ENCODE measurements around the gene MRAS.

DNA sequence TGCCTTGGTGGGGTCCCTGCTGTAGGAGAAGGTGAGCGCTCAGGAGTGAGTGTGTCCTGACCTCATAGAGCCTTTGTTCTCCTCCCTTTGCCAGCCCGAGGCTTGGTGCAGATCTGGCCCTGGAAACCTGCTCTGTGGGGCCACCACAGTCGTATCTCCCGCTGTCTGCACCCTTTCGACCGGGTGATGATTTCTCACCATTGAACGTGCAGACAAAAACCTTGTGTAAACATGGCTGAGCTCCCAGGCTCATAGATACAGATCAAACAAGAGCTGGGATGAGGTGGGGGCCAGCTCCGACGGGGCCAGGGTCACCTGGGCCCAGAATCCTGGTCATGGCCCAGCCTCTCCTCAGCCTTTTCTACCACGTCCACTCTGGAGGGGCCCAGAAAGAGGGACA, 51.4 kb downstream of the MRAS start:
- TF ChIP-seq, protein P1, sequence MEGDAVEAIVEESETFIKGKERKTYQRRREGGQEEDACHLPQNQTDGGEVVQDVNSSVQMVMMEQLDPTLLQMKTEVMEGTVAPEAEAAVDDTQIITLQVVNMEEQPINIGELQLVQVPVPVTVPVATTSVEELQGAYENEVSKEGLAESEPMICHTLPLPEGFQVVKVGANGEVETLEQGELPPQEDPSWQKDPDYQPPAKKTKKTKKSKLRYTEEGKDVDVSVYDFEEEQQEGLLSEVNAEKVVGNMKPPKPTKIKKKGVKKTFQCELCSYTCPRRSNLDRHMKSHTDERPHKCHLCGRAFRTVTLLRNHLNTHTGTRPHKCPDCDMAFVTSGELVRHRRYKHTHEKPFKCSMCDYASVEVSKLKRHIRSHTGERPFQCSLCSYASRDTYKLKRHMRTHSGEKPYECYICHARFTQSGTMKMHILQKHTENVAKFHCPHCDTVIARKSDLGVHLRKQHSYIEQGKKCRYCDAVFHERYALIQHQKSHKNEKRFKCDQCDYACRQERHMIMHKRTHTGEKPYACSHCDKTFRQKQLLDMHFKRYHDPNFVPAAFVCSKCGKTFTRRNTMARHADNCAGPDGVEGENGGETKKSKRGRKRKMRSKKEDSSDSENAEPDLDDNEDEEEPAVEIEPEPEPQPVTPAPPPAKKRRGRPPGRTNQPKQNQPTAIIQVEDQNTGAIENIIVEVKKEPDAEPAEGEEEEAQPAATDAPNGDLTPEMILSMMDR (tag by site-specific recombination; IDR thresholded peaks at IDR 0.05) = no peak
- TF ChIP-seq, protein P2, sequence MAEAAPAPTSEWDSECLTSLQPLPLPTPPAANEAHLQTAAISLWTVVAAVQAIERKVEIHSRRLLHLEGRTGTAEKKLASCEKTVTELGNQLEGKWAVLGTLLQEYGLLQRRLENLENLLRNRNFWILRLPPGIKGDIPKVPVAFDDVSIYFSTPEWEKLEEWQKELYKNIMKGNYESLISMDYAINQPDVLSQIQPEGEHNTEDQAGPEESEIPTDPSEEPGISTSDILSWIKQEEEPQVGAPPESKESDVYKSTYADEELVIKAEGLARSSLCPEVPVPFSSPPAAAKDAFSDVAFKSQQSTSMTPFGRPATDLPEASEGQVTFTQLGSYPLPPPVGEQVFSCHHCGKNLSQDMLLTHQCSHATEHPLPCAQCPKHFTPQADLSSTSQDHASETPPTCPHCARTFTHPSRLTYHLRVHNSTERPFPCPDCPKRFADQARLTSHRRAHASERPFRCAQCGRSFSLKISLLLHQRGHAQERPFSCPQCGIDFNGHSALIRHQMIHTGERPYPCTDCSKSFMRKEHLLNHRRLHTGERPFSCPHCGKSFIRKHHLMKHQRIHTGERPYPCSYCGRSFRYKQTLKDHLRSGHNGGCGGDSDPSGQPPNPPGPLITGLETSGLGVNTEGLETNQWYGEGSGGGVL (tag by site-specific recombination; IDR thresholded peaks at IDR 0.05) = no peak
- no peak for TF ChIP-seq YY1 (tag by site-specific recombination; IDR thresholded peaks at IDR 0.05)
- no peak for TF ChIP-seq SP7 (tag by site-specific recombination; IDR thresholded peaks at IDR 0.05)
- TF ChIP-seq ZNF837 (tag by site-specific recombination; IDR thresholded peaks at IDR 0.05) = no peak
- TF ChIP-seq, protein P3, sequence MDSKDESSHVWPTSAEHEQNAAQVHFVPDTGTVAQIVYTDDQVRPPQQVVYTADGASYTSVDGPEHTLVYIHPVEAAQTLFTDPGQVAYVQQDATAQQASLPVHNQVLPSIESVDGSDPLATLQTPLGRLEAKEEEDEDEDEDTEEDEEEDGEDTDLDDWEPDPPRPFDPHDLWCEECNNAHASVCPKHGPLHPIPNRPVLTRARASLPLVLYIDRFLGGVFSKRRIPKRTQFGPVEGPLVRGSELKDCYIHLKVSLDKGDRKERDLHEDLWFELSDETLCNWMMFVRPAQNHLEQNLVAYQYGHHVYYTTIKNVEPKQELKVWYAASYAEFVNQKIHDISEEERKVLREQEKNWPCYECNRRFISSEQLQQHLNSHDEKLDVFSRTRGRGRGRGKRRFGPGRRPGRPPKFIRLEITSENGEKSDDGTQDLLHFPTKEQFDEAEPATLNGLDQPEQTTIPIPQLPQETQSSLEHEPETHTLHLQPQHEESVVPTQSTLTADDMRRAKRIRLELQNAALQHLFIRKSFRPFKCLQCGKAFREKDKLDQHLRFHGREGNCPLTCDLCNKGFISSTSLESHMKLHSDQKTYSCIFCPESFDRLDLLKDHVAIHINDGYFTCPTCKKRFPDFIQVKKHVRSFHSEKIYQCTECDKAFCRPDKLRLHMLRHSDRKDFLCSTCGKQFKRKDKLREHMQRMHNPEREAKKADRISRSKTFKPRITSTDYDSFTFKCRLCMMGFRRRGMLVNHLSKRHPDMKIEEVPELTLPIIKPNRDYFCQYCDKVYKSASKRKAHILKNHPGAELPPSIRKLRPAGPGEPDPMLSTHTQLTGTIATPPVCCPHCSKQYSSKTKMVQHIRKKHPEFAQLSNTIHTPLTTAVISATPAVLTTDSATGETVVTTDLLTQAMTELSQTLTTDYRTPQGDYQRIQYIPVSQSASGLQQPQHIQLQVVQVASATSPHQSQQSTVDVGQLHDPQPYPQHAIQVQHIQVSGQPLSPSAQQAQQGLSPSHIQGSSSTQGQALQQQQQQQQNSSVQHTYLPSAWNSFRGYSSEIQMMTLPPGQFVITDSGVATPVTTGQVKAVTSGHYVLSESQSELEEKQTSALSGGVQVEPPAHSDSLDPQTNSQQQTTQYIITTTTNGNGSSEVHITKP (tag by site-specific recombination; IDR thresholded peaks at IDR 0.05) = no peak
- no peak for TF ChIP-seq GLIS2 (tag by site-specific recombination; IDR thresholded peaks at IDR 0.05)
- TF ChIP-seq, protein P4, sequence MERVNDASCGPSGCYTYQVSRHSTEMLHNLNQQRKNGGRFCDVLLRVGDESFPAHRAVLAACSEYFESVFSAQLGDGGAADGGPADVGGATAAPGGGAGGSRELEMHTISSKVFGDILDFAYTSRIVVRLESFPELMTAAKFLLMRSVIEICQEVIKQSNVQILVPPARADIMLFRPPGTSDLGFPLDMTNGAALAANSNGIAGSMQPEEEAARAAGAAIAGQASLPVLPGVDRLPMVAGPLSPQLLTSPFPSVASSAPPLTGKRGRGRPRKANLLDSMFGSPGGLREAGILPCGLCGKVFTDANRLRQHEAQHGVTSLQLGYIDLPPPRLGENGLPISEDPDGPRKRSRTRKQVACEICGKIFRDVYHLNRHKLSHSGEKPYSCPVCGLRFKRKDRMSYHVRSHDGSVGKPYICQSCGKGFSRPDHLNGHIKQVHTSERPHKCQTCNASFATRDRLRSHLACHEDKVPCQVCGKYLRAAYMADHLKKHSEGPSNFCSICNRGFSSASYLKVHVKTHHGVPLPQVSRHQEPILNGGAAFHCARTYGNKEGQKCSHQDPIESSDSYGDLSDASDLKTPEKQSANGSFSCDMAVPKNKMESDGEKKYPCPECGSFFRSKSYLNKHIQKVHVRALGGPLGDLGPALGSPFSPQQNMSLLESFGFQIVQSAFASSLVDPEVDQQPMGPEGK (tag by site-specific recombination; IDR thresholded peaks at IDR 0.05) = no peak
- no peak for TF ChIP-seq ZBTB8A (tag by site-specific recombination; IDR thresholded peaks at IDR 0.05)
- TF ChIP-seq ZNF596 (tag by site-specific recombination; IDR thresholded peaks at IDR 0.05) = no peak
- no peak for TF ChIP-seq ZNF510 (tag by site-specific recombination; IDR thresholded peaks at IDR 0.05; ENCODE audit: insufficient replicate concordance)
- TF ChIP-seq, protein P5, sequence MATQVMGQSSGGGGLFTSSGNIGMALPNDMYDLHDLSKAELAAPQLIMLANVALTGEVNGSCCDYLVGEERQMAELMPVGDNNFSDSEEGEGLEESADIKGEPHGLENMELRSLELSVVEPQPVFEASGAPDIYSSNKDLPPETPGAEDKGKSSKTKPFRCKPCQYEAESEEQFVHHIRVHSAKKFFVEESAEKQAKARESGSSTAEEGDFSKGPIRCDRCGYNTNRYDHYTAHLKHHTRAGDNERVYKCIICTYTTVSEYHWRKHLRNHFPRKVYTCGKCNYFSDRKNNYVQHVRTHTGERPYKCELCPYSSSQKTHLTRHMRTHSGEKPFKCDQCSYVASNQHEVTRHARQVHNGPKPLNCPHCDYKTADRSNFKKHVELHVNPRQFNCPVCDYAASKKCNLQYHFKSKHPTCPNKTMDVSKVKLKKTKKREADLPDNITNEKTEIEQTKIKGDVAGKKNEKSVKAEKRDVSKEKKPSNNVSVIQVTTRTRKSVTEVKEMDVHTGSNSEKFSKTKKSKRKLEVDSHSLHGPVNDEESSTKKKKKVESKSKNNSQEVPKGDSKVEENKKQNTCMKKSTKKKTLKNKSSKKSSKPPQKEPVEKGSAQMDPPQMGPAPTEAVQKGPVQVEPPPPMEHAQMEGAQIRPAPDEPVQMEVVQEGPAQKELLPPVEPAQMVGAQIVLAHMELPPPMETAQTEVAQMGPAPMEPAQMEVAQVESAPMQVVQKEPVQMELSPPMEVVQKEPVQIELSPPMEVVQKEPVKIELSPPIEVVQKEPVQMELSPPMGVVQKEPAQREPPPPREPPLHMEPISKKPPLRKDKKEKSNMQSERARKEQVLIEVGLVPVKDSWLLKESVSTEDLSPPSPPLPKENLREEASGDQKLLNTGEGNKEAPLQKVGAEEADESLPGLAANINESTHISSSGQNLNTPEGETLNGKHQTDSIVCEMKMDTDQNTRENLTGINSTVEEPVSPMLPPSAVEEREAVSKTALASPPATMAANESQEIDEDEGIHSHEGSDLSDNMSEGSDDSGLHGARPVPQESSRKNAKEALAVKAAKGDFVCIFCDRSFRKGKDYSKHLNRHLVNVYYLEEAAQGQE (tag by site-specific recombination; IDR thresholded peaks at IDR 0.05) = no peak
- TF ChIP-seq, protein P6, sequence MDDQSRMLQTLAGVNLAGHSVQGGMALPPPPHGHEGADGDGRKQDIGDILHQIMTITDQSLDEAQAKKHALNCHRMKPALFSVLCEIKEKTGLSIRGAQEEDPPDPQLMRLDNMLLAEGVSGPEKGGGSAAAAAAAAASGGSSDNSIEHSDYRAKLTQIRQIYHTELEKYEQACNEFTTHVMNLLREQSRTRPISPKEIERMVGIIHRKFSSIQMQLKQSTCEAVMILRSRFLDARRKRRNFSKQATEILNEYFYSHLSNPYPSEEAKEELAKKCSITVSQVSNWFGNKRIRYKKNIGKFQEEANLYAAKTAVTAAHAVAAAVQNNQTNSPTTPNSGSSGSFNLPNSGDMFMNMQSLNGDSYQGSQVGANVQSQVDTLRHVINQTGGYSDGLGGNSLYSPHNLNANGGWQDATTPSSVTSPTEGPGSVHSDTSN (CRISPR knock-in tag; IDR thresholded peaks at IDR 0.05) = no peak
- no peak for TF ChIP-seq BCL11A (tag by site-specific recombination; IDR thresholded peaks at IDR 0.05; ENCODE audit: low read depth)

Data from HEK293 (cell line).